ENCODE results near the gene DSCAML1.

Gene DSCAML1

DNA sequence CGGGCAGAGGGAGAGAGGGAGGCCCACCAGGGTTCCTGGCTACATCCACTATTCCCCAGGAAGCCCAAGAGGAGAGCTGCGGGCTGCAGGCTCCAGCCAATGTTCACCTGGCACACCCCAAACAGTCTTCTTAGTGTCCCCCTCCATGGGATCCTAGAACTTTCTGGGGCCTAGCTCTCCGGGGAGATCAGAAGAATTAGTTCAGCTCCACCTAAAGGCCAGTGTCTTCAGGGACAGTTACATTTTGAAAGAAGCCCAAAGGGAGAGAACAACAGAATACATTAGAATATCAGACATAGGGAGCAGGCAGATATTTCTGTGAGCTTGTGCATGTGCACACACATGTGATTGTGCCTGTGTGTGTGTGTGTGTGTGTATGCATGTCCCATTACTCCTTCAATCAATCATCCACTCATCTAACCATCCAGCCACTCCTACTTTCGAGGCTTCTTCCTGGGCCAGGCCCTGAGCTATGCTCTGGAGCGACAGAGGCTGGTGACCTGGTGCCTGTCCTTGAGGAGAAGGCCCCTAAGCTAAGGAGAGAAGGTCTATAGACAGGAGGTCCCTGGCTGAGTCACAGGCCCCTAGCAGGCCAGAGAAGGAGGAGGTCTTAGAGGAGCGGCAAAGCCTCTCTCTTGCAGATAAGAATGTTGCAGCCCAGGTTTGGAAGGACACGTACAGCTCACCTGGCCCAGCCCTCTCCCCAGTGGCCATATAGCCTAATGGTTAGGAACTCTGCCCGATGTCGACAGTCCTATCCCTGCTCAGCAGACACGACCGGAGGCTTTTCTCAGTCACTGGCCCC is 165.5 kb downstream of the DSCAML1 start:
- no peak for DNase-seq

DNA sequence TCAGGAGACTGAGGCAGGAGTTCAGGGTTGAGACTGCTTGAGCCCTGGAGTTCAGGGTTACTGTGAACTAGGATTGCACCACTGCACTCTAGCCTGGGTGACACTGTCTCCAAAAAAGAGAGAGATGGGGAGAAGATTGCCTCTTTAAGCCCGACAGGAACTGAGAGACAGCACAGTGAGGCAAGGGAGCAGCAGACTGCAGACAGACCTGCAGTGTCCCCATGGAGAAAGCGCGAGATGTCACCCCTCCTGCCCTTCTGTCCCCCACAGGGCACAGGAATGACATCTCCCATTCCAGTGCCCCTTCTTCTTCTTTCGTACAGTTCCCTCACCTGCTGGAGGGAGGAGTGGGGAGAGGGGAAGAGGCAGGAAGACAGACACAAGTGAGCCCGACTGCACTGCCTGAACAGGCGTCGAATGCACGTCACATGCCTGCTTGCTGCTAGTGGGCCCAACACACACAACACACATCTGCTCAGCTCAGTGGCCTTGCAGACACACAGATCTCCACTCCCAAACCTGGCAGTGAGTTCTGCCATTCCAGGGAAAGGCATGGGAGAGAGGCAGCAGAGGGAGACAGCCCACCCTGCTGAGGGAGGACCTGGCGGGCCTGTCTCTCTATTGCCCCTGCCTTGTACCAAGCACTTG is 167.0 kb downstream of the DSCAML1 start:
- DNase-seq, result no peak

- DNase-seq, result no peak
These were observed 167.9 kb downstream of the DSCAML1 start for GRCh38 chr11:117629146-117629545.

- no peak for DNase-seq
These were observed 169.8 kb downstream of the DSCAML1 start for GRCh38 chr11:117627259-117627658.

DNA sequence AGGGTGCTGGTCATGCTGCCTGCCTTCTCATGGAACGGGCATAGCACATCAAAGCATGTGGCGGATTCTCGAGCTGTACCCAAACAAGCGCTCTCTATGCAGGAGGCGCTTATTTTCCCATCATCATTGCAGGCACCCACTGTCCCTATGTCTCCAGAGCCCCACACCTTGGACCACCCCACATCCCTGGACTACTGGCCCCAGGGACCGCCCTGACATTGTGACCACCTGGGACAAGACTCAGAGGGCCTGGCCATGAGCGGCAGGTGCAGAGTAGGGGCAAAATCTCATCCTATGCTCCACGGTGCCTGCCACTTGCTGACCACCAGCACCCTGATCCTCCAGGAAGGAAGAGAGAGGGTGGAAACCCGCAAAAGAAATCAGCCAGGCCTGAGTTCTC is 170.4 kb downstream of the DSCAML1 start:
- no peak for DNase-seq

DNA sequence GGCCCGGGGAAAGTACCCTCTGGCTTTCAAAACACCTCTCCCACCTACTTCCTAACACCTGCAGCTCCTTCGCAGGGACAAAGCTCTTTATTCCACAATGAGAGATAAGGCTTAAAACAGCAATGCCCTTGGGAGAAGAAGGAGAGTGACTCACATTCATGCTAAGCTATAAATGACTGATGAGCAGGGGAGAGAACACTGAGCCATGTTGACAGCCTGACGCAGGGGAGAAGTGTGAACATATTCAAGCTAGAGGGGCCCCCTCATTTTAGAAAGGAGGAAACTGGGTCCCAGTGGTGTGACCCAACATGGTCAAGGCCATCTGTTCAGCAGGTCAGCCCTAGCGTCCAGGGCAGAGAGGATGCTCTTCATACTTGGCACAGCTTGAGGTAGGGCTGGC is 171.8 kb downstream of the DSCAML1 start:
- DNase-seq, result no peak

GRCh38 chr11:117623831-117624271 is 173.2 kb downstream of the DSCAML1 start:
- DNase-seq, result no peak

DNA sequence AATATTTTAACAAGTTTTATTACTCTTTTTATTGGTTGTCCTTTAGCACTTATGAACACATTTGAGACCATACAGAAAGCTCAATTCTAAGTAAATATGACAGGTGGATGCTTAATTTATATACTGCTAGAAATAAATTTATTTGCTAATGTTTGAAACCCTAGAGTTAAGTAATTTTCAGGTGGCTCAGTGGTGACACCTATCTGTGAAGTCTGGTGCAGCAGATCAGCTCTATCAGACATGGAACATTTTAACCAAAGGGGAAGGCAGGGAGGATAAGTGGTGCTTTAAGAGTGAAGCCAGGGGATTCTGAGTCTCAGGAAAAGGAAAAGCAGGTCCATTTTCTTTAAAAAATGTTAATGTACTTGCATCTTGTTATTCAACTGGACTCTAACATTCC is 175.8 kb downstream of the DSCAML1 start:
- no peak for DNase-seq

DNA sequence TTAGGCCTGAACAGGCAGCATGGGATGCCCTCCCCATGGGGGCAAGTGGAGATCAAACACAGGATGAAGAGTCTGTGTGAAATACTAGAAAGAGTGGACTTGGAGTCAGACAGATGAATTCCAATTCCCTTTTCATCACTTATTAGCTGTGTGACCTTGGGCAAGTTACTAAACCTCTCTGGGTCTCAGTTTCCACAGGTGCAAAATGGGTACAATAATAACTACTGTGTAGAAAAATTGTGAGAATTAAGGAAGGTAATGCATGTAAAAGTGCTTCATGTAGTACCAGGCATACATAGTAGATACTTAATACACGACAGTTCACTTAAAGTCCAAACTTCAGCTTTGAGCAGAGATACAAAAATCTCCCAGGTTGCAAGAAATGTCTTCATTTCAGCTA is 176.4 kb downstream of the DSCAML1 start:
- DNase-seq, result no peak

- peak; percentile 28 for DNase-seq
These were observed 176.9 kb downstream of the DSCAML1 start for GRCh38 chr11:117620086-117620485.

DNA sequence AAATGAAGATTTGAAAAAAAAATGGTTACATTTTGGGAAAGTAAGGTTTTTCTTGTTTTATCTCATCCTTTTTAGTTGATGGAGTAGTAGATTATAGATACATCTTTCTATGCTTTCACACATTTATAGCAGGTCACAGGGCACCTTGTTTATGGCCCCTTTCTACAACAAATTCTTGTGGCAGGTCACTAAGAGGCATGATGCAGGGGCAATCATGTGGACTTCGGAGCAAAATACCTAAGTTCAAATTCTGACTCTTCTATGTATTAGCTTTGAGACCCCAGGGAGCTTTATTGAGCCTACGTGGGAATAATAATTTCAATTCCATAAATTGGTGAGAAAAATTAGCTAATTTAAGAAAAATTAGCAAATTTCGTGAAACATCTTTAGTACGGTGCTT is 177.4 kb downstream of the DSCAML1 start:
- no peak for DNase-seq

DNA sequence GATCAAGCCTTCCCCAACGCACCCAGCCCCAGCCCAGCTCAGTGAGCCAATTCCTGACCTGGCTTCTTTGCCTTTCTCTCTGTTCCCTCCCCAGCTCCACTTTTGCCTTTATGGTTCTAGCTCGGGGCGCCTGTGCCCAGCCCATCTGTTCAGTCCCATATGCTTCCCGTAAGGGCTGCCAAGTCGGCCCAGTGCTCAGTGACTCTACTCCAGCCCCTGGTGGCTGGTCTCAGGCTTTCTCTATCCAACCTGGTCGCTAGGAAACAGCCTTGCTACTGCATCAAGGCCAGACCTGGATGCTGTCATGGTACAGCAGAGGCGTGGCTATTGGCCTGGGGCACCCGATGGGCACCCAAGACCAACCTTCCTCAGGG is 178.0 kb downstream of the DSCAML1 start:
- peak; percentile 36 for DNase-seq

DNA sequence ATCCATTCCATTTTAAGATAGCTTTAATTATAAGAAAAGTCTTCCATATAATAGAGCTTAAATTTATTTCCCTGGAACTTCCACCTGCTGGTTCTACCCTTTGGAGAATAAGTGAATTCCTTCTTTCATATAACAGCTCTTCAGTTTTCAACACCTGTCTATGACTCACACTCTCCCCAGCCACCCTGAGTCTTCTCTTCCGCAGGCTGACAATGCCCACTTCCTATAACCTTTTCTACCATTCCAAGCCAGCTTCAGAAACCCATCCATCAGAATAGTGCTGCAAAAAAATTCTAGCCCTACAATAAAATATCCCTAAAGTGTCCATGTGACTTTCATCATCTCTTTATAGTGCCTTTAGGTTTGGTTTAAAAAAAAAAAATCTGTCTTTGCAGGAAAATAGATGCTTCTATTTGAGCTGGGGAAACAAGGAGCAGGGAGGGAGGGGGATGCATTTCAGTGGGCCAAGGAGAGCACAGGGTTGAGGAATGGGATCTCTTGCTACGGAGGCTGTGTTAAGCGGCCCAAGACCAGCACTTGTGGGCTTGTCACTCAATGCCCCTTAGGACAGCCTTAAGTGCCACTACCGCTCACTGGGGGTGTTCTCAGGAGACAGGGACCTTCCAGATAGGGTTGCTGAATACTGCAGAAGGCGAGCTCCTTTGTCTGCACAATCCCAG is 178.6 kb downstream of the DSCAML1 start:
- peak; percentile 61 for DNase-seq

GRCh38 chr11:117616979-117617378 is 180.0 kb downstream of the DSCAML1 start:
- DNase-seq, result no peak

- DNase-seq, result no peak
These were observed 182.3 kb downstream of the DSCAML1 start for GRCh38 chr11:117614728-117615127.

DNA sequence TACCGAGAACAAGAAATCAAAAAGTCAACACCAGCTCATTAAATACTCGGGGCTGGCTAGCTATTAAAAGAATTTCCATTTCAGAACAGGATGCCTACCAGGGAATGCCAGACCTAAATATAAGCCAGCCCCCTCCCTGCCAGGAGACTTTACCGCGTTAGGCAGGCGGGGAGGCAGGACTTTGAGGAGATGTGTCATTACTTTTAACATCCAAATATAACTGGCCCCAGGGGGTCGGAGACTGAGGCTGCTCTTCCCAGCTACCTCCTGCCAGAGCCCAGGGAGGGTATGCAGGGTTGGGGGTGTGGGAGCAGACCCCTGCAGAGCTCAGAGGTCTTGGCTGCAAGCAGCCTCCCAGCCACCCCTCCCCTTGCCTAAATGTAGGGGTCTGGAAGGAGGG is 183.5 kb downstream of the DSCAML1 start:
- DNase-seq, result no peak

- no peak for DNase-seq
These were observed 184.8 kb downstream of the DSCAML1 start for GRCh38 chr11:117612177-117612576.

DNA sequence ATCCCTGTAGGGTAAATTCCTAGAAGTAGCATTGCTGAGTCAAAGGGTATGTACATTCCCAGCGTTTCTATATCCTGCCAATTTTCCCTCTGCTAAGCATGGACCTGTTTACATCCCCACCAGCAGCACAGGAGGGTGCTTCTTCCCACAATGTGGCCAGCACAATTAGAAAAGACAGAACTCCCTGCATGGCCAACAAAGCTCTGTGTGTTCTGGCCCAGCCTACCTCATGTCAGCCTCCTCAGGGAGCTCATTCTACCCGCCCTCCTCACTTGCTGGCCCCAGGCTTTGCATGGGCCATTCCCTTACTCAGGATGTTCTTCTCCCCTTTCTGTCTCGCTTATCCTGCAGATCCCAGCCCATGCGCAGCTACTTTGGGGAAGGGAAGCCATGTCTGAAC is 186.1 kb downstream of the DSCAML1 start:
- no peak for DNase-seq

DNA sequence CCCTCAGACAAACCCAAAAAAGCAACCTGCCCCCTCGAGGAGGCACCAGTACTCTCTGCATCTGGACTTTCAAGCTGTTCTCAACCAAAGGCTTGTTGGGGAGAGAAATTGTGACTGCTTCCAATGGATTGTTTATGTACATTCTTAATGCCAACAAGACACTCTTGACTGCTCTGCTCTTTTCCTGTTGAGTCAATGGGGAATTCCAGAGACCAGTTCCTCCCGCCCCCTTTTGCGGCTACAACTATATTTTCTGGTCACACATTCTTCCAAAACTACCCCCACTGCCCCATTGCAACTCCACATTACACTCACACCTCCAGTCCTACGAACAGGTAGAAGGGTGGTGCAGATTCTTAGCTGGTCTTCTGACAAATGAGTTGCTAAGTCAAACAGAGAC is 187.0 kb downstream of the DSCAML1 start:
- no peak for DNase-seq

GRCh38 chr11:117607449-117607848 is 189.6 kb downstream of the DSCAML1 start:
- DNase-seq, result no peak

DNA sequence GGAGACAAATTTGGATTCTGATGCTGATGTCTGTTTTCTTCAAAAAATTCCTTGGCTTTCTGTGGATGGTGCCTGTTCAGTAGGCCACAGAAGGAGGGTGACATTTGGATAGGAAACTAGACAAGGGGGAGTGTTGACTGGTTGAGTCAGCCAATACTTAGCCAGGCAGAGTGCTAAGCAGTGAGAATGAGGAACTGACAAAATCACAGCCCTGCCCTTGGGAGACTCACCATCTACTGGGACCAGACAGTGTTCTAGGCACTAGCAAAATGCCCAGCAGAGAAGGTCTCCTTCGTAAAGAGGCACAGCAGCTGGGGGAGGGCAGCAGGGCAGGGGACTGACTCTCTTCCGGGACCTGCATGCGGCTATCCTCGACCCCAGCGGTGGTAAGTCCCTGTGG is 190.2 kb downstream of the DSCAML1 start:
- no peak for DNase-seq

DNA sequence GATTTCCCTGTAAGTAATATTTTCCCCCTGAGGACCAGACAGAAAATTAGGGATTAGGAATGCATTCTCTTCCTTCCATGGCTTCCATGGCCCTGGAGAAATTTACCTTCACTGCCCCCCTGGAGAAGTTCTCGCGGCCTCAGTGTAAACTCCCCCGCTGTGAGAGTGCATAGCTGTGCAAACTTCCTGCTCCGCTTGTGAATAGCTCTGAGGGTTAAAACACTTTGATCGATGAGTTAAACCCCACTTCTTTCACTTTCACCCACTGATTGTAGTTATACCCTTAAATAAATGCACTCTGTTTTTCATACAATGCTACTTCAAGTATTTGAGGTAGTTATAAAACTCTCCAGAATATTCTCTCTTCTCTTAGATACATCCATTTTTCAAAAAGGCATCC is 190.8 kb downstream of the DSCAML1 start:
- no peak for DNase-seq

- DNase-seq, result no peak
These were observed 191.7 kb downstream of the DSCAML1 start for GRCh38 chr11:117605331-117605730.

All from DMS153 (cell line).